AG09309 (cell line): ENCODE data around the gene NINJ2.

Experiments
- DNase-seq: peaks from one replicate; pipeline ENCODE4 v3.0.0-alpha.2; 2010; ENCODE audit warnings: low read depth
- H3K4me3 ChIP-seq: 2 replicates; pipeline ENCODE4 v1.5.1; 2011; ENCODE audit warnings: mild to moderate bottlenecking, low read depth, low read length, moderate library complexity; ENCODE audit not compliant: control insufficient read depth
- TF ChIP-seq, protein P1 (sequence below): IDR thresholded peaks from 2 replicates; pipeline ENCODE4 v1.5.1; 2011; ENCODE audit warnings: mild to moderate bottlenecking, low read depth, low read length, inconsistent platforms; ENCODE audit not compliant: insufficient read depth, control insufficient read depth; ENCODE audit errors: missing control alignments

The NINJ2 gene

DNA sequence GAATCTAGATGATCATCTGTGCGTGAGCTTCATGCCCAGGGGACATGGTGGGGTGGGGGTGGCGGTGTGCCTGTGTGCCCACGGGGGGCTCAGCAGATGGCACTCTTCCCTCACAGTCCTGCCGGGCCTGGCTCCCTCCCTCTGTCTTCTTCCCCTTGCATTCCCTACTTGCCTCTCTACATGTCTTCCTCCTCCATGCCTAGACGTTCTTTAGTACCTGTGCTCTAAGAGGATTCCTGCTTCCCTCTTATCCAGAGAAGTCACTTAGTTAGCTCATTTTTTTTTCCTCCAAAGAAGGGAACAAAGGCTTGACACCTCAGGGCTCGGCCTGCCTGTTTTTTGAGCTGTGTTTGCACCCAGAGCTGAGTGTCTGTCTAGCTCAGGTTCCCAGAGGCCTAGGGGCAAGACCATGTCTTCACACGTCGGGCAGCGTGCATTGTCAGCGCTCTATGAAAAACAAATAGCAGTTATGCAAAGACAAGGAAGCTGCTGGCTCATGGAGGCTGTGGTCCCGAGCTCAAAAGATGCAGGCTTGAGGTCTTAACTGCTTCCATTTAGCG, 48.8 kb downstream of the NINJ2 start:
- no peak overlapping the region for H3K4me3 ChIP-seq
- TF ChIP-seq, protein P1, sequence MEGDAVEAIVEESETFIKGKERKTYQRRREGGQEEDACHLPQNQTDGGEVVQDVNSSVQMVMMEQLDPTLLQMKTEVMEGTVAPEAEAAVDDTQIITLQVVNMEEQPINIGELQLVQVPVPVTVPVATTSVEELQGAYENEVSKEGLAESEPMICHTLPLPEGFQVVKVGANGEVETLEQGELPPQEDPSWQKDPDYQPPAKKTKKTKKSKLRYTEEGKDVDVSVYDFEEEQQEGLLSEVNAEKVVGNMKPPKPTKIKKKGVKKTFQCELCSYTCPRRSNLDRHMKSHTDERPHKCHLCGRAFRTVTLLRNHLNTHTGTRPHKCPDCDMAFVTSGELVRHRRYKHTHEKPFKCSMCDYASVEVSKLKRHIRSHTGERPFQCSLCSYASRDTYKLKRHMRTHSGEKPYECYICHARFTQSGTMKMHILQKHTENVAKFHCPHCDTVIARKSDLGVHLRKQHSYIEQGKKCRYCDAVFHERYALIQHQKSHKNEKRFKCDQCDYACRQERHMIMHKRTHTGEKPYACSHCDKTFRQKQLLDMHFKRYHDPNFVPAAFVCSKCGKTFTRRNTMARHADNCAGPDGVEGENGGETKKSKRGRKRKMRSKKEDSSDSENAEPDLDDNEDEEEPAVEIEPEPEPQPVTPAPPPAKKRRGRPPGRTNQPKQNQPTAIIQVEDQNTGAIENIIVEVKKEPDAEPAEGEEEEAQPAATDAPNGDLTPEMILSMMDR, result peak; percentile 23
- no peak for DNase-seq

DNA sequence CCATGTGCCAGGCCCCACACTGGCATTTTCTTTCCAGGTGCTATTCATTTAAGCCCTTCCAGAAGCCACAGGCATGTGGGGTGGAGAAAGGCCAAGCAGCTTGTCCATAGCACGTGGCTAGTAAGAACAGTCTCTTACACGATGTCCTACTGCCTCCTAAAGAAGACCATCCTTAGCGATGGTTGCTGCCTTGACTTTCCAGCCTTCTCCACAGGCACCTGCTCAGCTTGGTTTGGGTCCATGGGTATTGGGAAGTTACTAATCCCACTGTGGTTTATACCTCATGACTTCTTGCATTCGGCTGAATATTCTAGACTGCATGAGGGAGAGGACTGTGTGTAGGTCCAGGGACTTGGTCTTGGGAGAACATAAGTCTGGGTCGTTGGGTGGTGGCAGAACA, 49.2 kb downstream of the NINJ2 start:
- no peak overlapping the region for H3K4me3 ChIP-seq
- TF ChIP-seq, protein P1, result no peak
- DNase-seq, result no peak

DNA sequence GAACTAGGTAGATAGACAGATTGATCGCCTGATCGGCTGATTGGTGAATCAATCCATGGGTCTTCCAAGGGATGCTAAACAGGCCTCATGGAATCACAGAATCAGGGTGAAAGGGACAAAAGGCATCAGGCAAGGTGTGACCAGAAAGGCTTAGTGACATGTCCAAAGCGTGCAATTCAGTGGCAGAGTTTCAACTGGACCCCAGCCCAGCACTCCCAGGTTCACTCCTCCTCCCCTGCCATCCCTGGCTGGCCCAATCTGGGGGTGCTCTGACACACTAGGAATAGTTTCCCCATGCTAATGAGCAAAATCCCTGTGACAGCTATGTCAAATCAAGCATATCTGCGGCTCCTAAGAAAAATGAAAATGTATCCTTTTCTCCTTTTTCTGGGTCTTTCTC, 50.4 kb downstream of the NINJ2 start:
- H3K4me3 ChIP-seq, result no peak overlapping the region
- TF ChIP-seq, protein P1, result no peak
- no peak for DNase-seq

DNA sequence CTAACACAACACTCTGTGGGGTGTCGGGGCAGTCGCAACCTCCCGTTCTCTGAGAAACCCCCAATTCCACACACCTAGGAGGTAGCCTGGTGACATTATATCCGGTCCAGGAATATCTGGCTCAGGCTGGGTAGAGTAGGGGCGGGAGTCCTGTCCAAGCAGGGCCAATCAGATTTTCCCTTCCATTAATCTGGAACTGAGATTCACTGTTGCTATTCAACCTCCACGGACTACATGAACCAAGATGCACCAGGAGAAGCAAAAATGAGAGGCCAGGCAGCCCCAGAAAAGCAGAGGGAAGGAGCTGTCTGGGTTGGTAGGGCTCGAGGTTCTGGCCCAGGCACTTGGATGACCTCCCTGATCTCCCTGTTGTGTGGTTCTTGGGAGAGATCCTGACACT, 51.0 kb downstream of the NINJ2 start:
- no peak for DNase-seq
- no peak overlapping the region for H3K4me3 ChIP-seq
- TF ChIP-seq, protein P1, result no peak

DNA sequence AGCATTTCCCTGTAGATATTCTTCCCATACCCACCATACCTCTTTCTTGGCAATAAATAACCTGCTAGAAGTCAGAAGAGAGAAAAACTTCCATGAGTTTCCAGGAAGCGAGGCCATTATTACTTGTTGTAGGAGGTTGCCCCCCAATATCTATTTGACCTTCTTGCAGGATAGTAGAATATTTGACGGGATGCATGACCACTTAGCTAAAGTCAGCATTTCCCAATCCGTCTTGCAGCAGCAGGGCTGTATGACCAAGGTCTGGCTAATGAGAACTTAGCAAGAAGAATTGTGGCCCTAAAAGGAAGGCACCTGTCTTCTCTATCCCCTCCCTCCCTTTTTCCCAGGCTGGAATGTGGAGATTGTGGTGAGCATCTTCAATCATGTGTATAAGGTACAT, 51.5 kb downstream of the NINJ2 start:
- DNase-seq, result no peak
- no peak overlapping the region for H3K4me3 ChIP-seq
- TF ChIP-seq, protein P1, result no peak

DNA sequence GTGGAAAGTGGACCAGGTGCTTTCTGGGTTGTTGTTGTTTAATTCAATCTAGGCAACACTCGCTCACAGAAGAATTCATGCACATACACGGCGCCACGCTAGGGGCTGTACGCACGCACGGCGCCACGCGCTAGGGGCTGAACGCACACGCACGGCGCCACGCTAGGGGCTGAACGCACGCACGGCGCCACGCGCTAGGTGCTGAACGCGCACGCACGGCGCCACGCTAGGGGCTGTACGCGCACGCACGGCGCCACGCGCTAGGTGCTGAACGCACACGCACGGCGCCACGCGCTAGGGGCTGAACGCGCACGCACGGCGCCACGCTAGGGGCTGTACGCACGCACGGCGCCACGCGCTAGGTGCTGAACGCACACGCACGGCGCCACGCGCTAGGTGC, 54.3 kb downstream of the NINJ2 start:
- TF ChIP-seq, protein P1, result no peak
- no peak for DNase-seq
- H3K4me3 ChIP-seq, result no peak overlapping the region

DNA sequence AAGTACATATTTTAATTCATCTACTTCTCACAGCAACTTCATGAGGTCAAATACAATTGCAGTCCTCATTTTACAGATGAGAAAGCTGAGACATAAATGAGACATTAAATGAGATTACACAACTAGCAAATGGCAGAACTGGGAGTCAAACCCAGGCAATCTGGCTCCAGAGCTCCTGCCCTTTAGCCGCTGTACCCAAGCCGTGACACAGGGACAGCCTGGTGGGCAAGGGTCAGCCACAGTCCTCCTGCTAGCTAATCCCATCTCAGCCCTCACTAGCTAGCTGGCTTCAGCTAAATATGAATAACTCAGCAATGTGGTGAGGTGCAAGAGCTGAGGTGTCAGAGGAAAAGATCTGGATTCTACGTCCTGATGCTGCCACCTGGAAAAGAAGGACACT, 54.8 kb downstream of the NINJ2 start:
- TF ChIP-seq, protein P1, result no peak

More for the DNA sequence above, 54.8 kb downstream of the NINJ2 start:
- DNase-seq, result no peak
- H3K4me3 ChIP-seq, result no peak overlapping the region
